H1 (cell line): ENCODE measurements around the gene CXCL9. TPM values are rescaled to one million over a fixed set of nuclear protein-coding genes. Genes with fewer than 3 reads are reported as not detected.
"Not testable (repeated sequence)": the region's sequence is repeated elsewhere in the genome, so short reads cannot be mapped to it uniquely, and the experiment has no call there.

Experiments used
- CTCF ChIA-PET: fragments of 300-600 bp; sonication (Branson Sonifier 250); formaldehyde crosslinking; loops from one replicate; lab custom pipeline; 2021; ENCODE audit not compliant: partially characterized antibody; lab: Charles Lee
- POLR2A ChIA-PET: fragments of 300-600 bp; sonication (Branson Sonifier 250); formaldehyde crosslinking; loops from one replicate; lab custom pipeline; 2021; ENCODE audit warnings: inconsistent platforms; ENCODE audit not compliant: partially characterized antibody; lab: Charles Lee
- DNase-seq, 2 experiments: peaks; one replicate each; pipeline versions ENCODE4 v3.0.0 to v3.0.0-alpha.2; 2010 to 2022; ENCODE audit warnings: low spot score in 2 of 2, low read depth in 1 of 2, mixed read lengths in 1 of 2
- FAIRE-seq: peaks from 2 replicates; lab custom pipeline; 2011; peaks lifted over from hg19 to GRCh38; lab: Jason Lieb, UNC
- H2AFZ ChIP-seq: 2 replicates; pipeline ENCODE4 v1.8.1; 2012; ENCODE audit warnings: low read length, inconsistent platforms
- H2AK5ac ChIP-seq: 2 replicates; pipeline ENCODE4 v1.6.1; 2013; ENCODE audit warnings: low read depth, low read length
- H2BK120ac ChIP-seq: replicated peaks from 2 replicates; pipeline ENCODE3; 2013; ENCODE audit warnings: low read depth, low read length, inconsistent platforms
- H2BK12ac ChIP-seq: 2 replicates; pipeline ENCODE4 v1.6.1; 2013; ENCODE audit warnings: low read depth, low read length
- H2BK15ac ChIP-seq: 2 replicates; pipeline ENCODE4 v1.6.1; 2013; ENCODE audit warnings: low read length
- H2BK20ac ChIP-seq: 2 replicates; pipeline ENCODE4 v1.6.1; 2013; ENCODE audit warnings: low read length
- H2BK5ac ChIP-seq: 2 replicates; pipeline ENCODE4 v1.6.1; 2013; ENCODE audit warnings: low read depth, low read length
- H3K14ac ChIP-seq: 2 replicates; pipeline ENCODE4 v1.6.1; 2013; ENCODE audit warnings: inconsistent platforms; ENCODE audit not compliant: insufficient read length
- H3K18ac ChIP-seq: 2 replicates; pipeline ENCODE4 v1.6.1; 2013; ENCODE audit warnings: low read length; ENCODE audit errors: extremely low read depth
- H3K23ac ChIP-seq: 2 replicates; pipeline ENCODE4 v1.6.1; 2013; ENCODE audit warnings: inconsistent platforms; ENCODE audit not compliant: insufficient read length
- H3K23me2 ChIP-seq: 2 replicates; pipeline ENCODE4 v1.6.1; 2013; ENCODE audit warnings: low read depth, low read length
- H3K27ac ChIP-seq: 2 replicates; pipeline ENCODE4 v1.6.1; 2011; ENCODE audit warnings: low read depth, low read length, inconsistent platforms
- H3K27me3 ChIP-seq, 4 experiments: replicated peaks in 1 of 4; 1 replicate in 1 of 4; 2 replicates in 3 of 4; pipeline versions ENCODE4 v1.6.1 to v1.8.1; 2011 to 2013; ENCODE audit warnings: low read length in 3 of 4, mild to moderate bottlenecking in 3 of 4, inconsistent platforms in 2 of 4, mixed read lengths in 2 of 4, moderate library complexity in 1 of 4; ENCODE audit not compliant: control insufficient read depth in 3 of 4, insufficient read depth in 3 of 4; ENCODE audit errors: extremely low read depth in 1 of 4
- H3K36me3 ChIP-seq, 4 experiments: 2 replicates each; pipeline versions ENCODE4 v1.6.1 to v1.8.1; 2011 to 2013; ENCODE audit warnings: mild to moderate bottlenecking in 4 of 4, low read length in 3 of 4, moderate library complexity in 2 of 4, control low read depth in 1 of 4, inconsistent platforms in 1 of 4; ENCODE audit not compliant: insufficient read depth in 4 of 4, control insufficient read depth in 2 of 4
- H3K4ac ChIP-seq: replicated peaks from 2 replicates; pipeline ENCODE3; 2013; ENCODE audit warnings: low read length, low read depth, mixed read lengths, inconsistent platforms; ENCODE audit not compliant: insufficient read length
- H3K4me1 ChIP-seq, 4 experiments: replicated peaks in 1 of 4; 1 replicate in 1 of 4; 2 replicates in 3 of 4; pipeline versions ENCODE4 v1.6.1 to v1.8.1; 2011 to 2013; ENCODE audit warnings: low read length in 3 of 4, inconsistent platforms in 2 of 4, mixed read lengths in 1 of 4; ENCODE audit not compliant: insufficient read depth in 4 of 4, control insufficient read depth in 3 of 4
- H3K4me2 ChIP-seq, 2 experiments: 2 replicates each; pipeline versions ENCODE4 v1.6.1 to v1.8.1; 2011 to 2013; ENCODE audit warnings: low read depth in 2 of 2, low read length in 2 of 2, control low read depth in 1 of 2, inconsistent platforms in 1 of 2, mild to moderate bottlenecking in 1 of 2; ENCODE audit not compliant: insufficient read depth in 1 of 2
- H3K4me3 ChIP-seq, 4 experiments: fragments of 200-600, 300-600 bp in 1 of 4; sonication (generic), shearing (Covaris generic), sonication (Bioruptor Twin) in 1 of 4; 2 replicates each; pipeline versions ENCODE4 v1.5.1 to v1.8.1; 2011 to 2016; ENCODE audit warnings: low read length in 4 of 4, low read depth in 3 of 4, control low read depth in 2 of 4, inconsistent platforms in 2 of 4, mild to moderate bottlenecking in 2 of 4, mixed read lengths in 1 of 4, moderate library complexity in 1 of 4; ENCODE audit not compliant: insufficient read depth in 2 of 4; ENCODE audit errors: extremely low read depth in 1 of 4
- H3K56ac ChIP-seq: replicated peaks from 2 replicates; pipeline ENCODE3; 2013; ENCODE audit warnings: low read depth, mild to moderate bottlenecking, mixed read lengths, low read length, inconsistent platforms; ENCODE audit not compliant: insufficient read length
- H3K79me1 ChIP-seq: 2 replicates; pipeline ENCODE4 v1.6.1; 2013; ENCODE audit warnings: low read depth, low read length, control low read depth
- H3K79me2 ChIP-seq, 2 experiments: 2 replicates each; pipeline versions ENCODE4 v1.6.1 to v1.8.1; 2012 to 2013; ENCODE audit warnings: low read length in 2 of 2, mild to moderate bottlenecking in 2 of 2, inconsistent platforms in 1 of 2; ENCODE audit not compliant: insufficient read depth in 2 of 2, control insufficient read depth in 1 of 2
- H3K9ac ChIP-seq, 4 experiments: replicated peaks in 1 of 4; 1 replicate in 1 of 4; 2 replicates in 3 of 4; pipeline versions ENCODE4 v1.6.1 to v1.8.1; 2011 to 2013; ENCODE audit warnings: low read depth in 3 of 4, low read length in 3 of 4, control low read depth in 2 of 4, mild to moderate bottlenecking in 2 of 4, moderate library complexity in 2 of 4, inconsistent platforms in 1 of 4; ENCODE audit errors: extremely low read depth in 1 of 4
- H3K9me3 ChIP-seq, 2 experiments: 2 replicates each; pipeline versions ENCODE4 v1.6.1 to v1.8.1; 2012 to 2013; ENCODE audit warnings: mild to moderate bottlenecking in 2 of 2, moderate library complexity in 2 of 2, control low read depth in 1 of 2, inconsistent platforms in 1 of 2, low read depth in 1 of 2, low read length in 1 of 2, mixed read lengths in 1 of 2; ENCODE audit not compliant: insufficient read depth in 2 of 2
- H4K20me1 ChIP-seq, 2 experiments: replicated peaks in 1 of 2; 2 replicates each; pipeline versions ENCODE3 to v1.8.1; 2011 to 2013; ENCODE audit warnings: inconsistent platforms in 2 of 2, low read length in 2 of 2, mild to moderate bottlenecking in 1 of 2; ENCODE audit not compliant: insufficient read depth in 2 of 2, control insufficient read depth in 1 of 2
- H4K5ac ChIP-seq: 2 replicates; pipeline ENCODE4 v1.6.1; 2013; ENCODE audit warnings: low read length, low read depth, mixed read lengths, inconsistent platforms; ENCODE audit not compliant: insufficient read length
- H4K8ac ChIP-seq: 2 replicates; pipeline ENCODE4 v1.8.0; 2013; ENCODE audit warnings: mild to moderate bottlenecking, moderate library complexity, low read length, inconsistent platforms; ENCODE audit not compliant: insufficient read depth; ENCODE audit errors: extremely low read depth
- H4K91ac ChIP-seq: replicated peaks from 2 replicates; pipeline ENCODE3; 2013; ENCODE audit warnings: low read length, mixed read lengths, inconsistent platforms; ENCODE audit not compliant: insufficient read length
- WGBS, 2 experiments: shearing (Covaris generic) in 1 of 2; methylation state at CpG; one replicate each; pipeline versions ENCODE4 v1.1.6 to v1.1.7; 2013 to 2015; ENCODE audit warnings: low lambda C conversion rate in 2 of 2, mixed read lengths in 2 of 2, inconsistent platforms in 1 of 2, low coverage in 1 of 2, missing lambda C conversion rate in 1 of 2; ENCODE audit not compliant: insufficient replicate concordance in 2 of 2, insufficient coverage in 1 of 2, insufficient read length in 1 of 2; ENCODE audit errors: extremely low coverage in 1 of 2, missing lambda C conversion rate in 1 of 2; 5-methylcytosine and 5-hydroxymethylcytosine counted together
- polyA plus RNA-seq, 7 experiments: library from polyadenylated mRNA; depleted of rRNA in 3 of 7; stranded (reverse) in 5 of 7; unstranded in 2 of 7; fragments of >200 nt in 5 of 7; fragments of 200-250 nt in 2 of 7; gene quantifications; 1 replicate in 5 of 7; 2 replicates in 1 of 7; 4 replicates in 1 of 7; pipeline versions ENCODE4 v1.2.1 to v1.2.3, GENCODE V29; 2011 to 2013; ENCODE audit warnings: missing spikeins in 2 of 7, mixed read lengths in 2 of 7
- total RNA-seq: library from RNA; stranded (reverse); fragmentation: NEBNext Ultra II Directional; extraction: Animal tissue kit (Norgen Biotek cat#: 25700); gene quantifications from 2 replicates; pipeline ENCODE4 v1.2.1, GENCODE V29; 2021

The CXCL9 gene
- total and polyA plus RNA-seq, 2 of the 8 experiments (the other 6 are each of a cell fraction or from before 2014, with no cell fraction given): not detected

GRCh38 chr4:76049860-76050416 lies 42.6 kb upstream of the CXCL9 start:
- H3K79me2 ChIP-seq, H2AFZ ChIP-seq, H3K79me1 ChIP-seq, H3K56ac ChIP-seq, FAIRE-seq, H3K27ac ChIP-seq, H3K23ac ChIP-seq, H3K23me2 ChIP-seq, H2BK20ac ChIP-seq, H3K18ac ChIP-seq, H4K91ac ChIP-seq, H3K27me3 ChIP-seq, H3K4ac ChIP-seq, H2BK120ac ChIP-seq, H3K14ac ChIP-seq, H2BK15ac ChIP-seq, DNase-seq, H4K8ac ChIP-seq, H3K9me3 ChIP-seq, H2AK5ac ChIP-seq, H3K36me3 ChIP-seq, H4K20me1 ChIP-seq, H4K5ac ChIP-seq, H3K9ac ChIP-seq, H2BK5ac ChIP-seq, H3K4me1 ChIP-seq, H2BK12ac ChIP-seq: not testable (repeated sequence)
- Histone ChIP-seq H3K4me3 (peak overlapping the region in 1 of 4 experiments; percentile 65; a peak in 1 of 8 replicates), H3K4me2 (peak overlapping the region in 1 of 2 experiments; percentile 41; a peak in 1 of 4 replicates)
- ChIA-PET CTCF (interaction anchor here (1.2 to 1.8 kb wide), 3 partner anchors 38 to 134 kb away, joined by 3 to 7 read pairs (median 3); no protein-coding TSS in a partner anchor), POLR2A (interaction anchor here (0.6 kb wide), 1 partner anchor 17 kb away, joined by 3 read pairs; no protein-coding TSS in a partner anchor)
- WGBS, 2 experiments: 86% methylated on average over 13 of the region's 17 CpGs; no CpG with 5 or more reads in 1 of the 2 experiments

- H2BK12ac ChIP-seq, H3K9me3 ChIP-seq, H2AK5ac ChIP-seq, H2BK5ac ChIP-seq, H2BK20ac ChIP-seq, H3K27me3 ChIP-seq, H3K36me3 ChIP-seq, H4K91ac ChIP-seq, H2BK15ac ChIP-seq, H3K4me2 ChIP-seq, POLR2A ChIA-PET, H3K4me1 ChIP-seq, H3K79me1 ChIP-seq, H3K9ac ChIP-seq, H2AFZ ChIP-seq, H4K5ac ChIP-seq, H3K23me2 ChIP-seq, H3K56ac ChIP-seq, DNase-seq, H3K18ac ChIP-seq, H3K4ac ChIP-seq, H3K79me2 ChIP-seq, H4K20me1 ChIP-seq, CTCF ChIA-PET, H3K27ac ChIP-seq, H3K23ac ChIP-seq, FAIRE-seq, H3K4me3 ChIP-seq, H2BK120ac ChIP-seq, H3K14ac ChIP-seq, H4K8ac ChIP-seq: not testable (repeated sequence)
- WGBS, 2 experiments: 92% methylated on average over 4 of the region's 4 CpGs; no CpG with 5 or more reads in 1 of the 2 experiments
Observed at GRCh38 chr4:76044686-76045085, 37.4 kb upstream of the CXCL9 start.
